SK-N-SH treated with all-trans-retinoic acid at 6 μM for 48 hours (cell line): ENCODE measurements around the gene CROCC2.

Experiments used
- ATAC-seq: fragments of 200-7000 bp; cut with Tn5 transposase; 3 replicates; pipeline ENCODE4 v1.9.1; 2020; ENCODE audit warnings: mild to moderate bottlenecking, moderate library complexity
- ARNTL ChIP-seq: fragments of 450-650 bp; formaldehyde crosslinking; IDR thresholded peaks from 2 replicates; pipeline ENCODE4 v1.5.0; 2020; ENCODE audit warnings: low read depth, mild to moderate bottlenecking, moderate library complexity, borderline replicate concordance
- BACH2 ChIP-seq: fragments of 250-450 bp; sonication (Bioruptor Pico); IDR thresholded peaks from 2 replicates; pipeline ENCODE4 v1.9.0; 2021; ENCODE audit warnings: mild to moderate bottlenecking, borderline replicate concordance
- CSDC2 ChIP-seq: fragments of 250-450 bp; sonication (Bioruptor Pico); IDR thresholded peaks from 2 replicates; pipeline ENCODE4 v1.5.0; 2020; ENCODE audit warnings: mild to moderate bottlenecking, moderate library complexity
- GLIS3 ChIP-seq: fragments of 250-450 bp; sonication (Bioruptor Pico); IDR thresholded peaks from 2 replicates; pipeline ENCODE4 v1.5.0; 2020; ENCODE audit warnings: mild to moderate bottlenecking, moderate library complexity
- ISL1 ChIP-seq: fragments of 250-450 bp; sonication (Bioruptor Pico); IDR thresholded peaks from 2 replicates; pipeline ENCODE4 v2.1.2; 2022; ENCODE audit warnings: mild to moderate bottlenecking, moderate library complexity
- PPARA ChIP-seq: fragments of 250-450 bp; sonication (Bioruptor Pico); IDR thresholded peaks from 2 replicates; pipeline ENCODE4 v1.5.0; 2020; ENCODE audit warnings: mild to moderate bottlenecking, borderline replicate concordance
- RARB ChIP-seq: fragments of 250-450 bp; sonication (Bioruptor Pico); IDR thresholded peaks from 2 replicates; pipeline ENCODE4 v1.8.0; 2021; ENCODE audit warnings: mild to moderate bottlenecking, moderate library complexity
- SNAI2 ChIP-seq: fragments of 250-450 bp; sonication (Bioruptor Pico); IDR thresholded peaks from 2 replicates; pipeline ENCODE4 v1.5.0; 2020; ENCODE audit warnings: mild to moderate bottlenecking, moderate library complexity
- TCF4 ChIP-seq: fragments of 250-450 bp; sonication (Bioruptor Pico); IDR thresholded peaks from 2 replicates; pipeline ENCODE4 v1.8.0; 2021; ENCODE audit warnings: mild to moderate bottlenecking, moderate library complexity, borderline replicate concordance
- TOX ChIP-seq: fragments of 250-450 bp; sonication (Bioruptor Pico); IDR thresholded peaks from 2 replicates; pipeline ENCODE4 v1.8.0; 2021; ENCODE audit warnings: mild to moderate bottlenecking, moderate library complexity, borderline replicate concordance
- ZC3H10 ChIP-seq: fragments of 250-450 bp; sonication (Bioruptor Pico); IDR thresholded peaks from 2 replicates; pipeline ENCODE4 v1.5.1; 2021; ENCODE audit warnings: mild to moderate bottlenecking, moderate library complexity
- ZFP3 ChIP-seq: fragments of 250-450 bp; sonication (Bioruptor Pico); IDR thresholded peaks from 2 replicates; pipeline ENCODE4 v1.5.0; 2020; ENCODE audit warnings: mild to moderate bottlenecking, moderate library complexity
- ZFP30 ChIP-seq: fragments of 450-650 bp; formaldehyde crosslinking; IDR thresholded peaks from 2 replicates; pipeline ENCODE4 v1.5.0; 2022; ENCODE audit warnings: mild to moderate bottlenecking, moderate library complexity
- ZNF70 ChIP-seq: fragments of 450-650 bp; formaldehyde crosslinking; IDR thresholded peaks from 2 replicates; pipeline ENCODE4 v1.5.0; 2020; ENCODE audit warnings: mild to moderate bottlenecking, moderate library complexity
- ZNF8 ChIP-seq: fragments of 450-650 bp; formaldehyde crosslinking; IDR thresholded peaks from 2 replicates; pipeline ENCODE4 v1.5.0; 2020; ENCODE audit warnings: mild to moderate bottlenecking, moderate library complexity
- TF ChIP-seq, protein P1 (sequence below): fragments of 250-450 bp; sonication (Bioruptor Pico); IDR thresholded peaks from 2 replicates; pipeline ENCODE4 v1.5.1; 2021; ENCODE audit warnings: mild to moderate bottlenecking, moderate library complexity
- TF ChIP-seq, protein P2 (sequence below): fragments of 250-450 bp; sonication (Bioruptor Pico); IDR thresholded peaks from 2 replicates; pipeline ENCODE4 v1.8.0; 2020; ENCODE audit warnings: mild to moderate bottlenecking, moderate library complexity, borderline replicate concordance
- TF ChIP-seq, protein P3 (sequence below): fragments of 250-450 bp; sonication (Bioruptor Pico); IDR thresholded peaks from 2 replicates; pipeline ENCODE4 v1.5.1; 2020; ENCODE audit warnings: low read depth, mild to moderate bottlenecking, moderate library complexity
- TF ChIP-seq, protein P4 (sequence below): fragments of 250-450 bp; sonication (Bioruptor Pico); IDR thresholded peaks from 2 replicates; pipeline ENCODE4 v1.5.0; 2020; ENCODE audit warnings: mild to moderate bottlenecking, moderate library complexity
- TF ChIP-seq, protein P5 (sequence below): fragments of 250-450 bp; sonication (Bioruptor Pico); IDR thresholded peaks from 2 replicates; pipeline ENCODE4 v1.8.0; 2021; ENCODE audit warnings: low read depth, mild to moderate bottlenecking, moderate library complexity, borderline replicate concordance

CROCC2 gene

DNA sequence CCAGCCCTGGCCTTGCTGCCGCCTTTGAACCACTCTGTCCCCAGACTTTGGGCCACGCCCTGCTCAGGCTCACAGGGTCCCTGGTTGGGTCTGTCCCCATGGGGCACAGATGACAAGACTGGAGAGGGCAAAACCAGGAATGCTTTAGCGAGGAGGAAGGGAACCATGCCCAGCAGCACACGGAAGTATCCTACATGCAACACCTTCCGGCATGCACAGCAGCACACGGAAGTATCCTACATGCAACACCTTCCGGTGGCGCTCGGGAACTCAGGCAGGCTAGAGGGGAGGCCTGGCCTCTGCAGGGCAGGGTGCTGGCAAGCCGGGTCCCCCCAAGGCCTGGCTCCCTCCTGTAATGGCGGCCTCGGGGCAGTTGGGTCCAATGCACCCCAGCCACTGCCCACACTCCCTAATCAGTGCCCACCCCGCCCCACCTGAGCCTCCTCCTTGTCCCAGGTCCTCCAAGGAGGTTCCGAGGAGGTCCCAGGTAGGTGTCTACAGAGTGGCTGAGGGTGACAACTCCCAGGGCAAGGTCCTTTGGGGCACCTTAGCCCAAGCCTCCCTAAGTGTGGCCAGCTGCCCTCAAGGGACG is 58.7 kb downstream of the CROCC2 start:
- TF ChIP-seq GLIS3 (CRISPR knock-in tag) (no peak), ZC3H10 (CRISPR knock-in tag) (no peak), ZFP3 (CRISPR knock-in tag) (no peak), PPARA (no peak), ZNF70 (CRISPR knock-in tag) (no peak), SNAI2 (CRISPR knock-in tag) (no peak), TCF4 (CRISPR knock-in tag) (no peak), ARNTL (CRISPR knock-in tag) (no peak)
- TF ChIP-seq, protein P1, sequence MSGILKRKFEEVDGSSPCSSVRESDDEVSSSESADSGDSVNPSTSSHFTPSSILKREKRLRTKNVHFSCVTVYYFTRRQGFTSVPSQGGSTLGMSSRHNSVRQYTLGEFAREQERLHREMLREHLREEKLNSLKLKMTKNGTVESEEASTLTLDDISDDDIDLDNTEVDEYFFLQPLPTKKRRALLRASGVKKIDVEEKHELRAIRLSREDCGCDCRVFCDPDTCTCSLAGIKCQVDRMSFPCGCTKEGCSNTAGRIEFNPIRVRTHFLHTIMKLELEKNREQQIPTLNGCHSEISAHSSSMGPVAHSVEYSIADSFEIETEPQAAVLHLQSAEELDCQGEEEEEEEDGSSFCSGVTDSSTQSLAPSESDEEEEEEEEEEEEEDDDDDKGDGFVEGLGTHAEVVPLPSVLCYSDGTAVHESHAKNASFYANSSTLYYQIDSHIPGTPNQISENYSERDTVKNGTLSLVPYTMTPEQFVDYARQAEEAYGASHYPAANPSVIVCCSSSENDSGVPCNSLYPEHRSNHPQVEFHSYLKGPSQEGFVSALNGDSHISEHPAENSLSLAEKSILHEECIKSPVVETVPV = no peak
- TF ChIP-seq, protein P2, sequence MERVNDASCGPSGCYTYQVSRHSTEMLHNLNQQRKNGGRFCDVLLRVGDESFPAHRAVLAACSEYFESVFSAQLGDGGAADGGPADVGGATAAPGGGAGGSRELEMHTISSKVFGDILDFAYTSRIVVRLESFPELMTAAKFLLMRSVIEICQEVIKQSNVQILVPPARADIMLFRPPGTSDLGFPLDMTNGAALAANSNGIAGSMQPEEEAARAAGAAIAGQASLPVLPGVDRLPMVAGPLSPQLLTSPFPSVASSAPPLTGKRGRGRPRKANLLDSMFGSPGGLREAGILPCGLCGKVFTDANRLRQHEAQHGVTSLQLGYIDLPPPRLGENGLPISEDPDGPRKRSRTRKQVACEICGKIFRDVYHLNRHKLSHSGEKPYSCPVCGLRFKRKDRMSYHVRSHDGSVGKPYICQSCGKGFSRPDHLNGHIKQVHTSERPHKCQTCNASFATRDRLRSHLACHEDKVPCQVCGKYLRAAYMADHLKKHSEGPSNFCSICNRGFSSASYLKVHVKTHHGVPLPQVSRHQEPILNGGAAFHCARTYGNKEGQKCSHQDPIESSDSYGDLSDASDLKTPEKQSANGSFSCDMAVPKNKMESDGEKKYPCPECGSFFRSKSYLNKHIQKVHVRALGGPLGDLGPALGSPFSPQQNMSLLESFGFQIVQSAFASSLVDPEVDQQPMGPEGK (CRISPR knock-in tag) = no peak
- TF ChIP-seq, protein P3, sequence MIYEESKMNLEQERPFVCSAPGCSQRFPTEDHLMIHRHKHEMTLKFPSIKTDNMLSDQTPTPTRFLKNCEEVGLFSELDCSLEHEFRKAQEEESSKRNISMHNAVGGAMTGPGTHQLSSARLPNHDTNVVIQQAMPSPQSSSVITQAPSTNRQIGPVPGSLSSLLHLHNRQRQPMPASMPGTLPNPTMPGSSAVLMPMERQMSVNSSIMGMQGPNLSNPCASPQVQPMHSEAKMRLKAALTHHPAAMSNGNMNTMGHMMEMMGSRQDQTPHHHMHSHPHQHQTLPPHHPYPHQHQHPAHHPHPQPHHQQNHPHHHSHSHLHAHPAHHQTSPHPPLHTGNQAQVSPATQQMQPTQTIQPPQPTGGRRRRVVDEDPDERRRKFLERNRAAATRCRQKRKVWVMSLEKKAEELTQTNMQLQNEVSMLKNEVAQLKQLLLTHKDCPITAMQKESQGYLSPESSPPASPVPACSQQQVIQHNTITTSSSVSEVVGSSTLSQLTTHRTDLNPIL (CRISPR knock-in tag) = no peak
- TF ChIP-seq, protein P4, sequence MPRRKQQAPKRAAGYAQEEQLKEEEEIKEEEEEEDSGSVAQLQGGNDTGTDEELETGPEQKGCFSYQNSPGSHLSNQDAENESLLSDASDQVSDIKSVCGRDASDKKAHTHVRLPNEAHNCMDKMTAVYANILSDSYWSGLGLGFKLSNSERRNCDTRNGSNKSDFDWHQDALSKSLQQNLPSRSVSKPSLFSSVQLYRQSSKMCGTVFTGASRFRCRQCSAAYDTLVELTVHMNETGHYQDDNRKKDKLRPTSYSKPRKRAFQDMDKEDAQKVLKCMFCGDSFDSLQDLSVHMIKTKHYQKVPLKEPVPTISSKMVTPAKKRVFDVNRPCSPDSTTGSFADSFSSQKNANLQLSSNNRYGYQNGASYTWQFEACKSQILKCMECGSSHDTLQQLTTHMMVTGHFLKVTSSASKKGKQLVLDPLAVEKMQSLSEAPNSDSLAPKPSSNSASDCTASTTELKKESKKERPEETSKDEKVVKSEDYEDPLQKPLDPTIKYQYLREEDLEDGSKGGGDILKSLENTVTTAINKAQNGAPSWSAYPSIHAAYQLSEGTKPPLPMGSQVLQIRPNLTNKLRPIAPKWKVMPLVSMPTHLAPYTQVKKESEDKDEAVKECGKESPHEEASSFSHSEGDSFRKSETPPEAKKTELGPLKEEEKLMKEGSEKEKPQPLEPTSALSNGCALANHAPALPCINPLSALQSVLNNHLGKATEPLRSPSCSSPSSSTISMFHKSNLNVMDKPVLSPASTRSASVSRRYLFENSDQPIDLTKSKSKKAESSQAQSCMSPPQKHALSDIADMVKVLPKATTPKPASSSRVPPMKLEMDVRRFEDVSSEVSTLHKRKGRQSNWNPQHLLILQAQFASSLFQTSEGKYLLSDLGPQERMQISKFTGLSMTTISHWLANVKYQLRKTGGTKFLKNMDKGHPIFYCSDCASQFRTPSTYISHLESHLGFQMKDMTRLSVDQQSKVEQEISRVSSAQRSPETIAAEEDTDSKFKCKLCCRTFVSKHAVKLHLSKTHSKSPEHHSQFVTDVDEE (CRISPR knock-in tag) = no peak
- no peak for ATAC-seq

DNA sequence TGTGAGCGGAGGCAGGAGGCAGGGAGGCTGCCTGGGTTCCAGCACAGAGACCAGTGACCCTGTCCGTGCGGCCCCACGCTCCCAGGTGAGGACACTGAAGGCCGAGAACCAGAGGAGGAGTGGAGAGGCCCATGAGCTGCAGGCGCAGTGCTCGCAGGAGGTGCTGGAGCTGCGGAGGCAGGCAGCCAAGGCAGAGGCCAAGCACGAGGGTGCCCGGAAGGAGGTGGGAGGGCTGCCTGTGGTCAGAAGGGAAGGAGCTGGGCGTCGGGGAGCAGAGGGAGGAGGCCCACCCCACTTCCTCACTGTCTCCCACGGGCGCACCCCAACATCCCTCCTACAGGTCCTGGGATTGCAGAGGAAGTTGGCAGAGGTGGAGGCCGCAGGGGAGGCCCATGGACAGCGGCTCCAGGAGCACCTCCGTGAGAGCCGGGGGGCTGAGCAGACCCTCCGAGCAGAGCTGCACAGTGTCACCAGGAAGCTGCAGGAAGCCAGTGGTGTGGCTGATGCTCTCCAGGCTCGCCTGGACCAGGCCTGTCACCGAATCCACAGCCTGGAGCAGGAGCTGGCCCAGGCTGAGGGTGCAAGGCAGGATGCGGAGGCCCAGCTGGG is 59.3 kb downstream of the CROCC2 start:
- ATAC-seq = no peak
- TF ChIP-seq RARB (CRISPR knock-in tag) (no peak), ZFP3 (CRISPR knock-in tag) (no peak), TOX (CRISPR knock-in tag) (no peak), ZNF8 (no peak), BACH2 (no peak), PPARA (no peak), ISL1 (no peak), ZNF70 (CRISPR knock-in tag) (no peak), ARNTL (CRISPR knock-in tag) (no peak), ZC3H10 (CRISPR knock-in tag) (no peak), CSDC2 (CRISPR knock-in tag) (no peak), ZFP30 (no peak), TCF4 (CRISPR knock-in tag) (no peak), SNAI2 (CRISPR knock-in tag) (no peak)
- TF ChIP-seq, protein P2 (CRISPR knock-in tag) = no peak
- TF ChIP-seq, protein P3 (CRISPR knock-in tag) = no peak
- TF ChIP-seq, protein P5, sequence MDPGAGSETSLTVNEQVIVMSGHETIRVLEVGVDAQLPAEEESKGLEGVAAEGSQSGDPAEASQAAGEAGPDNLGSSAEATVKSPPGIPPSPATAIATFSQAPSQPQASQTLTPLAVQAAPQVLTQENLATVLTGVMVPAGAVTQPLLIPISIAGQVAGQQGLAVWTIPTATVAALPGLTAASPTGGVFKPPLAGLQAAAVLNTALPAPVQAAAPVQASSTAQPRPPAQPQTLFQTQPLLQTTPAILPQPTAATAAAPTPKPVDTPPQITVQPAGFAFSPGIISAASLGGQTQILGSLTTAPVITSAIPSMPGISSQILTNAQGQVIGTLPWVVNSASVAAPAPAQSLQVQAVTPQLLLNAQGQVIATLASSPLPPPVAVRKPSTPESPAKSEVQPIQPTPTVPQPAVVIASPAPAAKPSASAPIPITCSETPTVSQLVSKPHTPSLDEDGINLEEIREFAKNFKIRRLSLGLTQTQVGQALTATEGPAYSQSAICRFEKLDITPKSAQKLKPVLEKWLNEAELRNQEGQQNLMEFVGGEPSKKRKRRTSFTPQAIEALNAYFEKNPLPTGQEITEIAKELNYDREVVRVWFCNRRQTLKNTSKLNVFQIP = no peak
- TF ChIP-seq, protein P4 (CRISPR knock-in tag) = no peak
- TF ChIP-seq, all 23 proteins: peak for 0
